GM21576 (cell line): ENCODE data around the gene GLUD2.
"Not testable (repeated sequence)": the region's sequence is repeated elsewhere in the genome, so short reads cannot be mapped to it uniquely, and the experiment has no call there.

Source experiments
- ATAC-seq: cut with Tn5 transposase; IDR thresholded peaks from one replicate; pipeline ENCODE4 v1.9.1; 2021; ENCODE audit warnings: mild to moderate bottlenecking, moderate library complexity; ENCODE audit not compliant: unreplicated experiment

Gene GLUD2

DNA sequence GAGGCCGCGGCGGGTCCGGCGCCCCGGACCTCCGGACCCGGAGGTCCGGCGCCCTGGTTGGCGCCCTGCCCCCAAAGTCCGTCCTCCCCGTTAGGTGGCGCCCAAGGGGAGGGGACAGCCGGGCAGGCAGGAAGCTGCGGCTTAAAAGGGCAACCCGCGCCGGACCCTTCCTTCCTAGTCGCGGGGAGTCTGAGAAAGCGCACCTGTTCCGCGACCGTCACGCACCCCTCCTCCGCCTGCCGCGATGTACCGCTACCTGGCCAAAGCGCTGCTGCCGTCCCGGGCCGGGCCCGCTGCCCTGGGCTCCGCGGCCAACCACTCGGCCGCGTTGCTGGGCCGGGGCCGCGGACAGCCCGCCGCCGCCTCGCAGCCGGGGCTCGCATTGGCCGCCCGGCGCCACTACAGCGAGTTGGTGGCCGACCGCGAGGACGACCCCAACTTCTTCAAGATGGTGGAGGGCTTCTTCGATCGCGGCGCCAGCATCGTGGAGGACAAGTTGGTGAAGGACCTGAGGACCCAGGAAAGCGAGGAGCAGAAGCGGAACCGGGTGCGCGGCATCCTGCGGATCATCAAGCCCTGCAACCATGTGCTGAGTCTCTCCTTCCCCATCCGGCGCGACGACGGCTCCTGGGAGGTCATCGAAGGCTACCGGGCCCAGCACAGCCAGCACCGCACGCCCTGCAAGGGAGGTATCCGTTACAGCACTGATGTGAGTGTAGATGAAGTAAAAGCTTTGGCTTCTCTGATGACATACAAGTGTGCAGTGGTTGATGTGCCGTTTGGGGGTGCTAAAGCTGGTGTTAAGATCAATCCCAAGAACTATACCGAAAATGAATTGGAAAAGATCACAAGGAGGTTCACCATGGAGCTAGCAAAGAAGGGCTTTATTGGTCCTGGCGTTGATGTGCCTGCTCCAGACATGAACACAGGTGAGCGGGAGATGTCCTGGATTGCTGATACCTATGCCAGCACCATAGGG, at the start of gene GLUD2:
TSS of gene GLUD2 (plus strand) at position 170 of the 979 bp plus-strand sequence. CDS start at position 245, 75 bp downstream.
- not testable (repeated sequence) for ATAC-seq

DNA sequence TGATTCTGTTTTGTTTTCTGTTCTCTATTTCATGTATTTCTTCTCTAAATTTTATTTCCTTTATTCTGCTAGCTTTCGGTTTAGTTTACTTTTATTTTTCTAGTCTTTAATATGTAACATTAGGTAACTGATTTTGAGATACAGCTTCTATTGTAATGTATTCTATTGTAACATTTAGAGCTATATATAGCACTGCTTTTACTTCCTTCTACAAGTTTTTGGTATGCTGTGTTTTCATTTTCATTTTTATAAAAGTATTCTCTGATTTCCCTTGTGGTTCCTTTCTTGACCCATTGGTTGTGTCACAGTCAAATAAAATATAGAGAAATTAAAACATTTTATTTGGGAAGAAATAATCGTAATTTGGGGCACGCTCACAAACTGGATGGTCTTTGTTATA, 48.0 kb upstream of the GLUD2 start:
- ATAC-seq: peak; percentile 82

DNA sequence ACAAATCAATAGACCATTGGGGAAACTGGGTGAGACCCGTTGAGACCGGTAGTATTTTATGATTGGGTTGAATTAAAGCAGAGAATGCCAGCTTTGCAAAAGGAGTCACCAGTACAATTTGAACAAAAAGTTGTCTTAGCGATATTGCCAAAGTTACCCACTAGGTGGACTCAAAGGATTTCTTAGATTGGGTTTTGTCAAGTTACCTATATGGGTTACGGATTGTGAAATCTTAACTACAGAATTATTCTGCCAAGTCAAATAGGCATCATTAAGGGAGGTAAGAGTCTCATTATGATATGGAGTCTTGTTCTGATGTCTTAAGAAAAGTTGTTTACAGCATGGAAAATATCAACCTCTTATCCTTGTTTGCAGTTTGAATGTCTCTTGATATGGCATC, 46.8 kb upstream of the GLUD2 start:
- no peak for ATAC-seq

DNA sequence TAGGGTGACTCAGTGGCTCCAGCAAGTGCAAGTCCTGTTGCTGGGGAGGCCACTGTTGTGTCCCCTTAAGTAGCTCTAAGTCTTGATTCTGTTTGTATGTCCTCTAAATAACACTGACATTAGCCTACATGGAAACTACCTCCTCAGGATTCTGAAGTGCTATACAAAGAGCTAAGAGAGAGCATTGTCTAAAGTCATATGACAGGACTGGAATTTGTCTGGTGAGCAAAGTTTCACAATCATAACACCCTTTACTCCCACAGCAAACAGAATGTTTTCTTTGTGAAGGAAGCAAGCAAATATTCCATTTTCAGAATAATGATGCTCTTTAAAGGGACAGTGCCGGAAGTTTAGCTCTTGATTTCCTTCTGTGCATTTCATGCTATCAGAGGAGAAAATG, 38.5 kb upstream of the GLUD2 start:
- ATAC-seq: no peak

DNA sequence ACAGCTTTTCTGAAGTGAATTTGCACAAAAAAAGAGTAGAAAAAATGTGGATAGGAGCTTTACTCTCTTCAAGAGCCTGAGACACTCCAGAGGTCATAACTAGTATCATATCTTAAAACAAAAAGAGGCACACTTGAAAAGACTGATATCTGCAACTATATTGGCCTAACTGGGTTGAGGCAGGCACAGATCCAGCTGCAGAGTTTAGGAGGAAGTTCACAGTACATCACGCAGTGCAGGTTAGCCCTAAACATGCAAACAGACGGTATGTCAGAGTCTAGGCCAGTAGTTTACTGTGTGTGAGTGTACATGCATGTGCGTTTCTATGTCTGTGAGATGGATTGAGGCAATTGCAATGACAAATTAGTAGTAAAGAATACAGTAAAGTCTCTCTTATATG, 37.6 kb upstream of the GLUD2 start:
- ATAC-seq: no peak

DNA sequence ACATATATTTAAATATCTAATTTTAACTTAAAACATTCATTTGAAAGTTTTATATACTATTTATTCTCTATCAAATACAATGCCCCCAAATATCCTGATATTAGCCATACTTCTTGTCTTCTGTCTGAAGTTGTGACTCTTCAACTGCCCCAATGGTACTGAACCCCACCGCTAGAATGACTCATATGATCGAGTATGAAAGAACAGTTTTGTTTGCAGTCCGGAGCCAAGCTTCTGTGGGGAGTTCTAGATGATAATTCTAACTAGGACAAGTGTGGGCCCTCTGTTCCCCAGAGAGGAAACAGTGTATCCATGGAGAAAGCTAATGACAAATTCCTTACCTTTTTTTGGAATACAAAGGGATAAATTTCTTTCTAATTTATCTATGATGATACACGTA, 37.2 kb upstream of the GLUD2 start:
- no peak for ATAC-seq

DNA sequence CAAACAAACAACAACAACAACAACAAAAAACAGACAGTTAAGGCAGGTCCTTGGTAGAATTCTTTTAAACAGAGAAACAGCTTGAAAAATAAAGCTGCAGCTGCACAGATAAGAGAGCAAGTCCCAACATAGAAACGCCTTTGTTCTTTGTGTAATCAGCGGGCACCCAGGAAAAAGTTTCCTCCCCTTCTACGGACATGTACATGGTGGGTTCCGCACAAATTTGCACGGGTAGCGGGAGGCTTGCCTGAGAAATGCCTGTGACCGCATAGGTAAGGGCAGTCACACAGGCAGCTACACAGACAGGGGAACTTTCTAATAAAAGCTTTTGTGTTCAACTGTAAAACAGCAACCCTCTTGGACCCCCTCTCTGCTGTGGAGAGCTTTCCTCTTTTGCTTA, 36.2 kb upstream of the GLUD2 start:
- ATAC-seq: no peak

DNA sequence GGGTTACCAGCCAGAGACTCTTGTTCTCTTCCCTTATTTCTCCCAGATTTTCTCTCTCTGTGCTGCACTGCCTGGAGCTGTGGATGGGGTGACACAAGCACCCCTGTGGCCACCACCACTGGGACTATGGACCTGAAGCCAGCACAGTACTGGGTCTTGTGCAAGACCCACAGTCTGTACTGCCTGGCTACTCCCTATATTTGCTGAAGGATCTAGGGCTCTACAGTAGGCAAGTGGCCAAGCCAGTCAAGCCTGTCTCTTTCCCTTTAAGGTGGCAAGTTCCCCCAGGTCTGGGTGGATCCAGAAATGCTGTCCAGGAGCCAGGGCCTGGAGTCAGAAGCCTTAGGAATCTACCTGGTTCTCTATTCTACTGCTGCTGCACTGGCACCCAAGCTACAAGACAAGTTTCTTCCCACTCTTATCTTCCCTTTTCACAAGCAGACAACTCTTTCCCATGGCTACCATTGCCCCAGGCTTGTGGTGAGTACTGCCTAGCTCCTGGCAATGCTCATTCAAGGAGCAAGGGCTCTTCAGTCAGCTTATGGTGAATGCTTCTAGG, 33.4 kb upstream of the GLUD2 start:
- no peak for ATAC-seq

DNA sequence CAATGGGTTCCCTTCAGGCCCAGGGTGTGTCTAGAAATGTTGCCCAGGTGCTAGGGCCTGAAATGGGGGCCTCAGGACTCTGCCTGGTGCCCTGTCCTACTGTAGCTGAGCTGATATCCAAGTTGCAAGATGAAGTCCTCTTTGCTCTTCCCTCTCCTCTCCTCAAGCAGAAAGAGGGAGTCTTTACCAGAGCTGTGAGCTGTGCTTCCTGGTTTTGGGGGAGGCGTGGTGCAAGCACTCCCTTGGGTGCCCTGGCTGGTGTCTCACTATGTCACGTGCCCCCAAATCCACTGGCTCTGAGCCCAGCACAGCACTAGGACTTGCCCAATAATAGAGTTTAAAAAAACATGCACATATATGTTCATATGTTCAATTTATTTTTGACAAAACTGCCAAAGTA, 32.6 kb upstream of the GLUD2 start:
- no peak for ATAC-seq

DNA sequence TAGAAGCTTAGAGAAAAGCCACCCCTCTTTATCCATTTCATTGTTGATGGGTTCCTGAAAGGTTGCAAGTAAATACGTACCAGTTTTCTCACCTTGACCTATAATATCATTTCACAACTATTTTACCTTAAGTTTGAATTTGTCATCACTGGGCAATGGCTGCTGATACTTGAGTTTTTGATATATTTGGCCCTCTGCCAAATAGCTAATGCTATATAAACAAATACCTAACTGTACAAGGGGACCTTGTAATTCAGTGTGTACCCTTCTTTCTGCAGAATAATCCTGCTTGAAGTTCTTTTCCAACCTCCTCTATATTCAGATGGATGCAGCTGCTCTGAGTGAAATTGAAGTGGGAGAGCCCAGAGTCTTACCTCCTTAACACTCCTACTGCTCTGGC, 19.0 kb upstream of the GLUD2 start:
- ATAC-seq: no peak

DNA sequence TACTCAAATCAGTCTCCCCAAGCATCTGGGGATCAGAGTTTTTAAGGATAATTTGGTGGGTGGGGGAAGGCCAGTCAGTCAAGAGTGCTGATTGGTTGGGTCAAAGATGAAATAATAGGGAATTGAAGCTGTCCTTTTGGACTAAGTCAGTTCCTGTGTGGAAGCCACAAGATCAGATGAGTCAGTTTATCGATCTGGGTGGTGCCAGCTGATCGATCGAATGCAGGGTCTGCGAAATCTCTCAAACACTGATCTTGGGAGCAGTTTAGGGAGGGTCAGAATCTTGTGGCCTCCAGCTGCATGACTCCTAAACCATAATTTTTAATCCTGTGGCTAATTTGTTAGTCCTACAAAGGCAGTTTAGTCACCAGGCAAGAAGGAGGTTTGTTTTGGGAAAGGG, 17.3 kb upstream of the GLUD2 start:
- no peak for ATAC-seq

DNA sequence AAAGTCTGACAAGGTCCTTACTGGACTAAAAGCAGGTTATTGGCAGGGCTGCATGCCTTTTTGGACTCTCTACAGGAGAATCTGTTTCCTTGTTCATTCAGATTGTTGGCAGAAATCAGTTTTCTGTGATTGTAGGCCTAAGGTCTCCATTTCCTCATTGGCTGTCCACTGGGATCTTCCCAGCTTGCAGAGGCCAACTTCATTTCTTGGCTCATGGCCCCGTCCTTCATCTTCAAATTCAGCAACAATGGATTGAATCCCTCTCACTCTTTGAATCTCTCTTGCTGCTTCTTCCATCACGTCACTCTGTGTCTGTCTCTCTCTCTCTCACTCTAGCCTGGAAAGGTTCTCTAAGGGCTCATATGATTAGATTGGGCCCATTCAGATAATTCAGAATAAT, 14.9 kb upstream of the GLUD2 start:
- ATAC-seq: no peak

DNA sequence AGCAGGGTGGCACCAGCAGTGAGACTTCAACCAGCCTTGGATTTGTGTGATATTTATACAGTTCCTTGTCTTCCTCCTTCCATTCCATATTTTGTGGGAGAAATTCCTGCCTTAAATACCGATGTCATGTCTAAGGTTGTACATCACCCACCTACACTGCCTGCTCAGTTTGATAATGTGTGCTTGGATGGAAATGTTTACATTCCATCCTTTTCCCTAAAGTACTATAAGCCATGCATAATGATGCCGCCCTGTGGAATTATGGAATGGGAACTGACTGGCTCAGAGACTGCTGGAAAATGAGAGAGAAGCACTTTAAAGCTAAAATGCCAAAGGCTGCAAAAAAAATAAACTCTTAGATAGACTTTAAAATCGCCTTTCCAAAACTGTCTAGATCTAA, 11.3 kb upstream of the GLUD2 start:
- no peak for ATAC-seq

DNA sequence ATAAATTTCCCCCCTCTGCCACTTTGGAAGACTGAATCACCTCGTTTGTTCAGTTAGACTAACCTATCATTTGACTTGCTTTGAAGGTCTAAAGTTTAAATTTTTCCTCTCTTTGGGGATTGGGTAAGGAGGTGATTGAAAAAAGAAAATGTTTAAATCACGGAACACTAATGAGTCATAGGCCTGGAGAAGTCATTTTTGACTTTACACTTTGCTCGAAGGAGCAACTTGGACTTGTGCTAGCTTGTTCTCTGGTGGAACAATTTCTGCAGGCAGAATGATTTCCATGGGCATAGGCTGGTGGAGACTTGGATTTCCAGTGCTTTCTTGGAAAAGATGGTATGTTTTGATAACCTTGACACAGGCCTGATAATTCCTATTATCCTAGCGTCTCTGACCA, 10.5 kb upstream of the GLUD2 start:
- no peak for ATAC-seq

DNA sequence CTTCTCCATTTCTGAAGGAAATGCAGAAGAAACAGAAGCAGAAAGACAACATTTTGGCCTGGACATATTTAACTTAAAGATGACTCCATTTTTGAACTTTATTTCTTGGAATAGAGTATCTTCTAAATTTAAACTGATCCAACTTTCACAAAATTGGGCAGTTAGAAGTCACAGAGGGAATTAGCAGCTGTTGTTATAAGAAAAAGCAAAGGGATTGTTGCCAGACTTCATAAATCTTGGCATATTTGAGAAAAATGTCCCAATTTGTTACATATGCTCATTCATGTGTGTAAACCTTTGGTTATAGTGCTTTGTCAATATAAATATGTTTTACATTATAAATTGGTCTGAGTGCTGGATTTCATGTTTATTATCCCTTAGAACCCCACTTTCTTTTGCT, 3.4 kb downstream of the GLUD2 start:
- no peak for ATAC-seq

DNA sequence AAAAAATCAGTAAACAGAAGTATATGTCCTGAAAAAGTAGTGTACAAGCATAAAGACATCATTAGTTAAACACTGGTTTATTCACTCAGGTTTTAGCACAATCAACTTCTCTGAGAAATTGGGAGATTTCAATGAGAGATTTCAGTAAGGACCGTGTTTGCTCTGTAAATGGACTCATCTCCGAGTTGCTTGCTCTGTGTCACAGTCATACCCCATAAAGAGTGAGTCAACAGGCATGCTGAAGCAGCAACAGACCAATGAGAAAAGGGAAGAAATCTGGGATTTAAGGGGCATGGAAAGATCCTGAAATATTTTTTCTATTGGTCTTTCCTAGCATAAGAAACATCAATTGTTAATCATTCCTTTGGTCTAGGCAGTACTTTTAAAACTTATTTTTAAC, 4.7 kb downstream of the GLUD2 start:
- no peak for ATAC-seq

DNA sequence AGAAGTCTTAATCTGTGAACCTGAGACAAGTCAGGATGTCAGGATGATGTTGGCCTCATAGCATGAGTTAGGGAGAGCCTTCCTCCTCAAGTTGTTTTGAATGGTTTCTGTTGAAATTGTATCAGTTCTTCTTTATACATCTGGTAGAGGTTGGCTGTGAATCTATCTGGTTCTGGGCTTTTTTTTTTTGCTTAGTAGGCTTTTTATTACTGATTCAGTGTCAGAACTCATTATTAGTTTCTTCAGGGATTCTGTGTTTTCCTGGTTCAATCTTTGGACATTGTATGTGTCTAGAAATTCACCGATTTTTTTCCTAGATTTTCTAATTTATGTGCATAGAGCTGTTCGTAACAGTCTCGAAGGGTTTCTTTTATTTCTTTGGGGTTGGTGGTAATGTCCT, 14.9 kb downstream of the GLUD2 start:
- ATAC-seq: no peak

DNA sequence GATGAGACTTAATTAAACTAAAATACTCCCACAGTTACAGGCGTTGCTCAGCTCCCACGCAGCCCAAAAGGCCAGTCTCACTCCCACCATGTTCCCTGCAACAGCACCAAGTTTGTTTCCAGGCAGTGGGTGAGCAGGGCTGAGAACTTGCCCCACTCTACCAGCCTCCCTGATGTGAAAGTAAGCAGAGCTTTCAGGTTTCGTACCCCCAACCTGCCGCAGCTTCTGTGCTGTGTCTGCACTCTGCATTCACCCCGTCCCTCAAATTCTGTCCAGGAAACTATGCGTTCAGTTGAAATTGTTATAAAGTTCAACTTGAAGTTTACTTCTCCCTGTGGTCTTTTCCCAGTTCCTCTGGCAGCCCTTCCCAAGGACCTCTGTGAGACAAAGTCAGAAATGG, 17.2 kb downstream of the GLUD2 start:
- ATAC-seq: no peak

DNA sequence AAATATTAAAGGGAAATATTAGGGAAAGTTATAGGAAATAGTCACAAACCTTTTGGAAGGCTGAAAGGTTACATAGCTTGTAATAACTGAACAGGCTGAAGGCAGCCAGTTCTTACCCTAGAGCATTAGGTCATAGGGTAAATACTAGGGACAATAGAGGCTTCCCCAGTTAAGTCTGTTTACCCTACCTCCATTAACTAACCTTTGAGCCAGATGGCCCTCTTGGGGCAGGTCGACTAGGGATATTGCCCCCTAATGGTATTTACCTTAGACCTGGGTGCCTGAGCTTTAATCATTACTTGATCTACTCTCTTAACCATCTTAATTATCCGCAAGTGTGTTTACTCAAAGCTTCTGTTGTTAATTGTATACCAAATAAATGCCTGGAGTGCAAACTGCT, 36.8 kb downstream of the GLUD2 start:
- ATAC-seq: not testable (repeated sequence)

DNA sequence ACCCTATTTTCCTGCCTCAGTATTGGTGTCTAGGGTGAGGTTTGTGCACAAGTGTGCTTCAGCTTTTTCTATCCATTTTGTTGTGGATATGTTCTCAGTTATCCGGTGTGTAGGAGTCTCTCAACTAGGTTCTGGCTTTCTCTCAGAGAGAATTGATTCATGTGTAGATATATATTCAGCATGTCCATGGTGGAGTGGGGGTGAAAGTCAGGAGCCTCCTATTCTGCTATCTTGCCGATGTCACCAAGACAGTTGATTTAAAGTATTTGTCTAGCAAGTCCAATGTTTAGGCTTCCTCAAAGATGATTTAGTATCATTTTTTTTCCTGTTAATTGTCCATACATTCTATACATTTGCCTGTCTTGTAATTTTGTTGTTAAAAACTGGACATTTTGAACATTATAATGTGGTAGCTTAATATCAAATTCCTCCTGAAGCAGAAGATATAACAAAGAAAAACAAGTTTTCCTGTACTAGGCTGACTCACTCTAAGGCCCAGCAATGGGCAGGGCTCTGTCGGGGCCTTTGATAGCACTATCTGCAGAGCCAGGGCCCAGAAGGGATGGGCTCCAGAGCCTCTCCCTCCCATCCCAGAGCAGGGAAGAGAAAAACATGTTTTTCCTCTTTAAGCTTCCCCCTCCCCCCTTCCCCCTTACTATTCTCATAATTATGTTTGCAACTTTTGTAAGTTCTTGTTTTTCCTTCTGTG, 37.6 kb downstream of the GLUD2 start:
- ATAC-seq: no peak

DNA sequence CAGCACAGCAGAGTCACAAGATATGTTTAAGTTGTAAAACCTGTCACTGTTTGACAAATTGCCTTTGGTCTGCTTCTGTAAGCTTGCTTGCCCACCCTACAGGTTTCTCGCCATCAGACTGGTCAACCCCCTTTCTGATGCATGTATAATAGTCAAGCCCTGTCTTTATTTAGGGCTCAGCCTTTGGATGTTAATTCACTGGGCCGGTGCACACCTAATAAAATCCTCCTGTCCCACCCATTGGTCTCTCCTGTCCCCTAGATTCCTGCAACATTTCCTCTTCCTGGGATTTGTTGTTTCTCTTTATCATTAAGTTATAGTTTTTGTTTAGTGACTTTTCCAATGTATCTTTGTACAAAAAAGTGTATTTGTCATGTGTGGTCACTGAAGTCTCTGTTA, 38.2 kb downstream of the GLUD2 start:
- no peak for ATAC-seq

DNA sequence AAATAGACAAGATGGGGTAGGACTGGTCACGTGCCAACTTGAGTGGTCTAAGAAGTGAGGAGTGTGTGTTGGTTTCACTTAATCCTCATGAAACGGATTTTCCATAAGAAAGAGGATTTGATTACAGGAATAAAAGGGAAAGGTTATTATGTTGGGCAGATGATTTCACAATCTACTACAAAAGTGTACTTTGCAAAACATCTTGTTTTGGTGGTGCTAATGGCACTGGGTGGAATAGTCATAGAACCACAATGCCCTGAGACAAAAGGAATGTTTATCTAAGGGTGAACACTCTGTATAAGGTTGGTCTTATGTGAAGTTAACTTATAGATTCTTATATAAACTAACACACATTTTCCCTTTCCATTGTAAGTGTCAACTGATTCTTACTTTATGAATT, 45.6 kb downstream of the GLUD2 start:
- ATAC-seq: no peak
